Esophagus squamous epithelium (tissue), 5 donors: ENCODE measurements around the gene COMTD1. TPM values are rescaled to one million over a fixed set of nuclear protein-coding genes. Genes with fewer than 3 reads are reported as not detected.

Experiments used
- DNase-seq: peaks from one replicate; lab custom pipeline; 2025; lab: John Stamatoyannopoulos, UW
- H3K27ac ChIP-seq, 4 donors: fragments of 200-600 bp; sonication (generic); one replicate each; pipeline ENCODE4 v1.5.1; 2016 to 2019; ENCODE audit warnings: mild to moderate bottlenecking in 1 of 4
- H3K27me3 ChIP-seq, 4 donors: fragments of 200-600 bp; sonication (generic); 1 replicate in 3 of 4; 2 replicates in 1 of 4; pipeline versions ENCODE4 v1.5.1 to v1.6.0; 2017 to 2021; ENCODE audit warnings: antibody characterized with exemption in 1 of 4
- H3K36me3 ChIP-seq, 3 donors: fragments of 200-600 bp; sonication (generic); one replicate each; pipeline ENCODE4 v1.5.1; 2016 to 2019
- H3K4me1 ChIP-seq, 3 donors: fragments of 200-600 bp; sonication (generic); one replicate each; pipeline ENCODE4 v1.5.1; 2017 to 2019
- H3K4me3 ChIP-seq, 4 donors: fragments of 200-600 bp; sonication (generic); 1 replicate in 3 of 4; 2 replicates in 1 of 4; pipeline ENCODE4 v1.5.1; 2016 to 2019; ENCODE audit warnings: mild to moderate bottlenecking in 2 of 4, moderate library complexity in 1 of 4
- H3K9me3 ChIP-seq, 3 donors: fragments of 200-600 bp; sonication (generic); one replicate each; pipeline ENCODE4 v1.5.1; 2016 to 2019
- CTCF ChIP-seq, 6 experiments: fragments of 450-650 bp in 4 of 6; fragments of 200-600 bp in 2 of 6; sonication (generic) in 2 of 6; IDR thresholded peaks; one replicate each; pipeline ENCODE4 v1.5.1; 2016 to 2019; ENCODE audit warnings: antibody characterized with exemption in 6 of 6, mild to moderate bottlenecking in 4 of 6, moderate library complexity in 4 of 6
- POLR2A ChIP-seq, 4 donors: fragments of 450-650 bp; IDR thresholded peaks; one replicate each; pipeline ENCODE4 v1.6.1; 2017; ENCODE audit warnings: antibody characterized with exemption in 4 of 4, mild to moderate bottlenecking in 4 of 4, moderate library complexity in 3 of 4
- WGBS, 2 donors: methylation state at CpG; one replicate each; pipeline ENCODE4 v1.1.5; 2018; 5-methylcytosine and 5-hydroxymethylcytosine counted together
- intact Hi-C: fragments of 100-400 bp; cut with DNase I; formaldehyde crosslinking; loops from one replicate; pipeline ENCODE4 v1.15.0; 2022
- total RNA-seq, 4 donors: library from RNA; depleted of rRNA; stranded (reverse); fragments of >200 nt; gene quantifications; one replicate each; pipeline ENCODE4 v1.1.0, GENCODE V29; 2016
- donor health status: DM: yes; HTN: yes; CAD: no.

COMTD1 gene
- total RNA-seq, 4 donors from 2014 or later, result 87.8 to 139 (median 111) TPM

GRCh38 chr10:75245354-75246250 is 9.8 kb upstream of the COMTD1 start:
- H3K4me3 ChIP-seq, result no peak overlapping the region
- H3K4me1 ChIP-seq, result peaks cover 28 to 90% (median 53%) of the 10 kb centered on the region in 3 donors
- no peaks in the 10 kb centered on the region for H3K36me3 ChIP-seq
- no peak for TF ChIP-seq CTCF (IDR thresholded peaks at IDR 0.05)
- peak in 1 of 4 donors; percentile 9 for TF ChIP-seq POLR2A (IDR thresholded peaks at IDR 0.05)
- intact Hi-C loops, result no loop called here
- WGBS, 2 donors, result 54 to 69% methylated on average over 5 to 6 of the region's 10 CpGs
- no peaks in the 10 kb centered on the region for H3K27me3 ChIP-seq
- H3K9me3 ChIP-seq, result no peaks in the 10 kb centered on the region
- DNase-seq, result no peak
- peak overlapping the region; percentile 89 to 93 (median 89) for H3K27ac ChIP-seq

GRCh38 chr10:75244487-75245353 is 9.0 kb upstream of the COMTD1 start:
- TF ChIP-seq CTCF (IDR thresholded peaks at IDR 0.05) (no peak), POLR2A (IDR thresholded peaks at IDR 0.05) (no peak)
- no peak for DNase-seq
- intact Hi-C loops, result no loop called here
- Histone ChIP-seq H3K9me3 (no peaks in the 10 kb centered on the region), H3K4me3 (no peak overlapping the region), H3K4me1 (peaks cover 25 to 86% (median 53%) of the 10 kb centered on the region in 3 donors), H3K36me3 (no peaks in the 10 kb centered on the region), H3K27me3 (no peaks in the 10 kb centered on the region), H3K27ac (peak overlapping the region; percentile 89 to 93 (median 89))
- WGBS, 2 donors, result 30 to 81% methylated on average over 1 to 3 of the region's 8 CpGs

- Histone ChIP-seq H3K4me3 (no peak overlapping the region), H3K27me3 (no peaks in the 10 kb centered on the region), H3K9me3 (no peaks in the 10 kb centered on the region), H3K36me3 (no peaks in the 10 kb centered on the region), H3K27ac (peak overlapping the region; percentile 89 to 93 (median 89)), H3K4me1 (peaks cover 25 to 75% (median 50%) of the 10 kb centered on the region in 3 donors)
- 52 to 56% methylated on average over 3 to 10 of the region's 10 CpGs for WGBS, 2 donors
- TF ChIP-seq CTCF (IDR thresholded peaks at IDR 0.05) (peak in 1 of 6 experiments; percentile 3), POLR2A (IDR thresholded peaks at IDR 0.05) (peak in 1 of 4 donors; percentile 15)
- intact Hi-C loops, result no loop called here
- no peak for DNase-seq
Observed at GRCh38 chr10:75243426-75243825, 7.7 kb upstream of the COMTD1 start.

- DNase-seq, result no peak
- intact Hi-C loops, result no loop called here
- TF ChIP-seq POLR2A (IDR thresholded peaks at IDR 0.05) (no peak), CTCF (IDR thresholded peaks at IDR 0.05) (no peak)
- WGBS, 2 donors, result 65 to 74% methylated on average over 6 of the region's 12 CpGs
- H3K9me3 ChIP-seq, result no peaks in the 10 kb centered on the region
- no peaks in the 10 kb centered on the region for H3K27me3 ChIP-seq
- H3K4me1 ChIP-seq, result peaks cover 11 to 61% (median 26%) of the 10 kb centered on the region in 3 donors
- no peaks in the 10 kb centered on the region for H3K36me3 ChIP-seq
- H3K4me3 ChIP-seq, result no peak overlapping the region
- H3K27ac ChIP-seq, result no peak overlapping the region
Observed at GRCh38 chr10:75240329-75241076, 4.7 kb upstream of the COMTD1 start.
